Measurements from ENCODE around the gene HS6ST2.

The HS6ST2 gene

GRCh38 chrX:132737743-132738142 is 220.7 kb downstream of the HS6ST2 start:
- DNase-seq, result no peak

DNA sequence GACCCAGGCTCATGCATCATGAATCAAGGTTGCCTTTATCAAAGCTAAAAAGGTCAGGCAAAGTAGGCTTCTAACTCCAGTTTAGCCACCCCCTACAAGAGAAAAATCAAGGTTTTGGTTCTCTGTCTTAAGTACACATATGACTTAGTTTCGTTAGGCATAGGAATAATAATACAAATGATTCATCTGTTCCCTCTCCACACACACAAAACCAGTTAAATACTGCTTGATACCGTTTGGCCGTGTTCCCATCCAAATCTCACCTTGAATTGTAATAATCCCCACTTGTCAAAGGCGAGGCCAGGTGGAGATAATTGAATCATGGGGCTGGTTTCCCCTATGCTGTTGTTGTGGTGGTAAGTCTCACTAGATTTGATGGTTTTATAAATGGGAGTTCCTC is 226.2 kb downstream of the HS6ST2 start:
- DNase-seq, result no peak

GRCh38 chrX:132730726-132731125 is 227.7 kb downstream of the HS6ST2 start:
- no peak for DNase-seq

GRCh38 chrX:132730266-132730665 is 228.2 kb downstream of the HS6ST2 start:
- DNase-seq, result no peak

- no peak for DNase-seq
Measured at GRCh38 chrX:132728296-132728695, 230.1 kb downstream of the HS6ST2 start.

GRCh38 chrX:132718431-132718958 is 239.9 kb downstream of the HS6ST2 start:
- DNase-seq, result no peak

- no peak for DNase-seq
Measured at GRCh38 chrX:132716006-132716405, 242.4 kb downstream of the HS6ST2 start.

DNA sequence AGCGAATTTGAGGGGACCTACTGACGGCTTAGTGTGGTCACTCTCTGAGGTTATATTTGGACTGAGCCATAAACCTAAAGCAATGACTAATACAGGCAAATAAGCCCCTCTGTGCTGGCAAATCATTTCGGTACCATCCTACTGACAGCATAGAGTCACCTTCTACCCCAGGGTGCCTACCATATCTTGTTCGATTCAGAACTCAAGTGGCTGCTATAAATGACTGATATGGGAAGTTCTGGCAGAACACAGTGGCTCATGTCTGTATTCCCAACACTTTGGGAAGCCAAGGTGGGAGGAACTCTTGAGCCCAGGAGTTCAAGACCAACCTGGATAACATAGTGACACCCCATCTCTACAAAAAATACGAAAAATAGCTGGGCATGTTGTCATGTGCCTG is 243.5 kb downstream of the HS6ST2 start:
- DNase-seq, result no peak

GRCh38 chrX:132712350-132712749 is 246.1 kb downstream of the HS6ST2 start:
- DNase-seq, result no peak

GRCh38 chrX:132710656-132711155 is 247.7 kb downstream of the HS6ST2 start:
- no peak for DNase-seq

- no peak for DNase-seq
Measured at GRCh38 chrX:132708529-132708928, 249.9 kb downstream of the HS6ST2 start.

- no peak for DNase-seq
Measured at GRCh38 chrX:132704769-132705168, 253.7 kb downstream of the HS6ST2 start.

GRCh38 chrX:132694382-132694781 is 264.0 kb downstream of the HS6ST2 start:
- DNase-seq, result no peak

- DNase-seq, result no peak
Measured at GRCh38 chrX:132692526-132692925, 265.9 kb downstream of the HS6ST2 start.

DNA sequence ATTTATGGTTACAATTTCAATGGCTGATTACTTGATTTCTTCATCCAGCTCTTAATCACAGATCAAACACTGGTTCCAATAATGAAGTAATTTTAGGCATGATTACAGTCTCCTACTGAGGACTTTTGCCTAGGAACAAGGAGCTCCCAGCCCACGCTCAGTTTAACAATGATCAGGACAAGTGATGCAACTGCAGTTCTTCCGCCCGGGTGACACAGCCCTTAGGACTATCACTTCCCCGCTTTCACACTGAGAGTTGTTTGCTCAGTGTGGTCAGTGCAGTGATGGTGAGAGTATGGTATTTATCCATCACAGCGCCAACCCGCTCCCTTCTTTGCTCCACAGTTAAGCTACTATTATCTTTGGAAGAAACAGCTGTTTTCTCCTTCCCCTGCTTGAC is 266.4 kb downstream of the HS6ST2 start:
- DNase-seq, result no peak

DNA sequence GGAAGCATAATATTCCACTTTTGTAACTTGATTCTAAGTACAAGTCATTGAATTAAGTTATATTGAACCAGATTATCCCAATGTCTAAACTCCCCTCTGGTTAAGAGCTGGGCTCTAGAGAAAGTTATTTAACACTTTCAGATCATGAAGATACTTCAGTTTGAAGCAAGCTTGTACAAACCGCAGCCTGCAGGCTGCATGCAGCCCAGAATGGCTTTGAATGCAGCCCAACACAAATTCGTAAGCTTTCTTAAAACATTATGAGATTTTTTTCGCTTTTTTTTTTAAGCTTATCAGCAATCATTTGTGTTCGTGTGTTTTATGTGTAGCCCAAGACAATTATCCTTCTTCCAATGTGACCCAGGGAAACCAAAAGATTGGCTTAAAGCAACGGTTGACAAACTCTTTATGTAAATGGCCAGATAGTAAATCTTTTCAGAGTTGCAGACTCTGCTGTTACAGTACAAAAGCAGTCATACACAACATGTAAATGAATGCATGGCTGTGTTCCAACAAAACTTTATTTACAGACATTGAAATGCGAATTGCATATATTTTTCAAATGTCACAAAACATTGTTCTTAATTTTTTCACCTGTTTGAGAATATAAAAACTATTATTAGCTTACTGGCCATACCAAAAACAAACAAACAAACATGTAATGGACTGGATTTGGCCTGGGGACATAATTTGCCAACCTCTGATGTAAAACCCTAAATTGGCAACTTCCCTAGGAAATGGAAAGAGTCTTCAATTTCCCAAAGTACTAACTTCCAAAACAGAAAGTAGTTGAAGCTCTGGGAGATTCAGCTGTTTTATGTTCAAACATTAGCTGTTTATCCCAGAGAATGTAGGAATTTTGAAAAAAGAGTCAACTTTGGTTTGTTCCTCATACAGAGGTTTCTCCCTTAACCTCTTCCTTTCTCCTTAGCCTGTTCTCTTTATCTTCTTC is 268.5 kb downstream of the HS6ST2 start:
- no peak for DNase-seq

- no peak for DNase-seq
Measured at GRCh38 chrX:132685276-132685675, 273.2 kb downstream of the HS6ST2 start.

- DNase-seq, result no peak
Measured at GRCh38 chrX:132677233-132677716, 281.2 kb downstream of the HS6ST2 start.

GRCh38 chrX:132676561-132677186 is 281.8 kb downstream of the HS6ST2 start:
- no peak for DNase-seq

DNA sequence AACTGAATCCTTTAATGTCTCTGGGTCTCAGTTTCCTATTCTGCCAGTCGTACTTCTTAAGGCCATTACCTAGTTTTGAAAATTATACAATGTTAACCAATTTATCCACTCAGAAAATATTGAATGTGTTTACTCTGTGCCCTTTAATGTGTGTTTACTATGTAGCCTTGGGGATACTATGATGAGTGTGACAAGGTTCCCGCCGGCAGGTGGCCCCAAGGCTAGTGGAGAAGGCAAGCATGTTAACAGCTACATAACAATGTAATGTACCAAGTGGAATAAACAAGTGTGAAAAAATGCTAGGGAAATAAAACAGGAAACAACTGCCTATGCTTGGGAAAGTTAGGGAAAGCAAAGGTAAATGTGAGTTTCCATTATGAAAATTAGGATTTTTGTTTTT is 282.3 kb downstream of the HS6ST2 start:
- no peak for DNase-seq

DNA sequence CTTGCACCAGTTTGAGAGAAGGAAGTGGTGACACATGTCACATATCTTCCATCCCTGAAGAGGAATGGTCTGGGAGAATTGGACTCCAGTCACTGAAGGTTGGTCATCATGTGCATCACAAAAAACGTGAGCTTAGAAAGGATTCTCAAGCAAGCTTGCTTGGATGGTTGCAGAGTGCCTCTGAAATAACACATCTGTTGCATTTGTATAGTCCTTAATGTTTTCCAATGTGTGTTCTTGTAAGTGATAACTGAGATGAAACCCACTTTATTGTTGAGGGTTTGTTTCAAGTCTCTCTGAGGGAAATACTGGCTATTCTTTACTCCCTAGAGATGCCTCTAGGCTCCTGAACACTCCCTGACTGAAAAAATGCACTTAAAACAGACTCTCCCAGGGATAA is 285.1 kb downstream of the HS6ST2 start:
- DNase-seq, result no peak

DNA sequence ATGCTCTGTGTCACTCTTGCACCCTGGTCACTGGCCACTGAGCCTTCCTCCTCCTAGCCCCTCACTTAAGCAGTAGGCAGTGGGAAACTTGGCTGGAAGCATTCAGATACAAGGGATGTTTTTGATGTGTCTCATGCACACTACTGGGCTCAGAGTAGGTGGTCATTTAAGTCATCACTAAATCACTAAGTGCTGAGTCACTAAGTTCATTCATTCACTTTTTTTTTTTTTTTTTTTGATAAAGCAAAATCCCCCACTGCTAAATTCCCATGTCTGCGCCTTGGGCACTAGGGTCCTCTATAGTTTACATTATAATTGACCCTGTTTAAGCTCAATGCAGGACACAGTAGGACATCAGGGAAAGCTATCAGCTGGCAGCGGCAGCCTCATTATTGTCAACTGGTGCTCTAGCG is 287.2 kb downstream of the HS6ST2 start:
- DNase-seq, result no peak

DNA sequence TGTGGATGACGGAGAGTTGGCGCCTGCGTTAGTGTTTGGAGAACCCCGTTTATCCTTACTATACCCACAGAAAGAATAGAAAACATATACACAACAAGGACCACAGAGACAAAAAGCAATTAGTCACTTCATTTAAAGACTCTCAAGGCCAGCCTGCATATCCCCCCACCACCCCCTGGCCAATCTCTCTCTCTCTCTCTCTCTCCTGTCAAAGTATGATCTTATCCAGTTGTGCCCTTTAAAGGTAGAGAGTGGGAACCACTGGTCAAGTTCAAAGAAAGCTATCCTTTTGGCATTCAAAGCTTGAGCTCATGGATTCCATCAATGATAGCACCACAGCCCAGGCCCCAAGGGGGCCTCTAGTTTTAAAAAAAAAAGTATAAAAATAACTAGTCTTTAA is 289.3 kb downstream of the HS6ST2 start:
- DNase-seq, result no peak

DNA sequence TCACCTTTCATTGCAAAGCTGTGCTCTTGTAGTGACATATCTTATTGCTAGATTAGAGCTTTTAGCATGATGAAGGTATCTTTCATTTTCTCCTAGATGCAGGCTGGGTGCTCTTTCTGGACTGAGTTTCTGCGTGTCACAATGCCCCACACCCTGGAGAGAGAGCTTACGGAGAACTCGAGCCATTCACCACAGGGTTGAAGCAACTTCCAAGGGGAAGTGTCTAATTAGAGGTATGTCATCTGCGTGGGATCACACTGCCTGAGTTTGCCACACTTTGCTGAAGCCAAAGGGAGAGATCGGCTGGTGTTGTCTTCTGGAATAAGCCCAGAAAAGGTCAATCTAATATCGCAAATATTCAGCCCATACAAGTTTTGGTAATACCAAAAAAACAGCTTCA is 290.3 kb downstream of the HS6ST2 start:
- no peak for DNase-seq

Data from 8988T (cell line).